Left renal pelvis (tissue), 4 donors: Measurements from ENCODE around the gene GUCY1A1. TPM values are rescaled to one million over a fixed set of nuclear protein-coding genes. Genes with fewer than 3 reads are reported as not detected.

Source experiments
- DNase-seq, 4 donors: peaks; one replicate each; pipeline ENCODE4 v3.0.0-alpha.2; 2013; ENCODE audit warnings: low read depth in 4 of 4, low spot score in 3 of 4
- polyA plus RNA-seq, 4 donors: library from polyadenylated mRNA; unstranded; fragments of 120-200 nt; gene quantifications; one replicate each; pipeline ENCODE4 v1.2.1, GENCODE V29; 2013; ENCODE audit not compliant: insufficient read length in 4 of 4

The GUCY1A1 gene
- polyA plus RNA-seq, 4 donors: 8.4 to 102 (median 75.9) TPM

GRCh38 chr4:155690044-155690837 lies 23.6 kb downstream of the GUCY1A1 start:
- no peak for DNase-seq

GRCh38 chr4:155692361-155692760 lies 25.7 kb downstream of the GUCY1A1 start:
- no peak for DNase-seq

DNA sequence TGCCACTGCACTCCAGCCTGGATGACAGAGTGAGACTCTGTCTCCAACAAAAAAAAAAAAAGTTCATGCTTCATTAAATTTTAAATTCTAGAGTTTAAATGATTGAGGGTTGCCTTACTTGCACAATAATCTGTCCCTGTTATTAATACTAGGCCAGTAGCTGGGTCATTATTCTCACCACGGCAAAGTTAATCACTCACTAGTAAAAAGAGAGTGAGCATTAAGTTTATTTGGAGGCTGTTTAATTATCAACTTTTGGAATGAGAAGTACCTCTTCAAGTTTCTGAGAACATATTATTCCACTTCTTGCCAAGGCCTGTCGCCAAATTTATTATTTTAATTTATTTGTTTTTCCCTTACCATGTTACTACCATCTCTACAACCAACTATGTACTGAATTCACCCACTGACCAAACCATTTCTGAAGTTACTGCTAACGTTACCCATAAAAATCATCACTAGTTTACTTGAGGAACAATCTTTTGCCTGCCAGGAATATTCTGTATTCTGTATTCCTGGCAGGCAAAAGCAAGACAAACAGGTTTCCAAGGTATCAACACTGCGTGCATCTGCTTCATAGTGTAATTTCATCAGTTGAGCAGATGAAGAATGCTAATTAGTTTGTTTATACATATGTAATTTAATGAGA lies 26.5 kb downstream of the GUCY1A1 start:
- DNase-seq: no peak

DNA sequence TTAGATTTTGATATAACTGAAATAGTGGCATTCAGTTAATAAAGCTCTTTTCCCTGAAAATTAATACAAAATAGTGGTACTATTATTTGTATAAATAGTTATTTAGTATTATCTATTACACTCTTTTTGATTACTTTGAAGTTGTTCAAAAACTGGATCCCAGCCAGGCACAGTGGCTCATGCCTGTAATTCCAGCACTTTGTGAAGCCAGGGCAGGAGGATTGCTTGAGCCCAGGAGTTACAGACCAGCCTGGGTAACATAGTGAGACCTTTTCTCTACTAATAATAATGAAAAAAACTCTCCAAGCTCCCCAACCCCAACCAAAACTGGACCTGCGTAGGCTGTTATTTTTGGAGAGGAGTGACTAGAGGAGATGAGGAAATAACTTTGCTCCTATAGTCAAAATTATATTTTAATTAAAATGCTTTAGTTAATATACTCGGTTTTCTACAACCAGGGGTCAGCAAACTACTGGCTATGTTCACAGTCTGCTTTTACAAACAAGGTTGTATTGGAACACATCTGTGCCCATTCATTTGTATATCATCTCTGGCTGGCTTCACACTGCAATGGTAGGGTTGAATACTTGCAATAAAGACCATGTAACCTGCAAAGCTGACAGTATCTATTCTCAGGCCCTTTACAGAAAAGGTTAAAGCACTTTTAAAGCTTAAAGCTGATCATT lies 27.6 kb downstream of the GUCY1A1 start:
- DNase-seq: no peak

DNA sequence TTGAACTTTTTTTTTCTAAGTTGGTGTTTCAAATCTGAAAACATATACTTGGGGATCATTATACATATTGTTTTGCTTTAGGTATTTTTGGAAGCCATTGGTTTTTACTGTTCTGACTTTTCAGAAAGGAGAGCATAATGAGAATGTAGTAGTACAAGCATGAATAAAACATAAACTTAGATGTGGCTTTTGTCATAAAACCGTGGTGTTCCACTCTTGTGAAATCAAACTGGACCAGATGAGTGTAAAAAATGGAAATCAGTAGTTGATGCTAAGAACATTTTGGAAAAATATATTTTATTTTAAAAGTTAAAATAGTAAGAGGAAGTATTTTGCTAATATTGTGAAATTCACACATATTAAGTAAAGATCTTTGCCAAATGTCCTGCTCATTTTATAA lies 29.6 kb downstream of the GUCY1A1 start:
- no peak for DNase-seq

DNA sequence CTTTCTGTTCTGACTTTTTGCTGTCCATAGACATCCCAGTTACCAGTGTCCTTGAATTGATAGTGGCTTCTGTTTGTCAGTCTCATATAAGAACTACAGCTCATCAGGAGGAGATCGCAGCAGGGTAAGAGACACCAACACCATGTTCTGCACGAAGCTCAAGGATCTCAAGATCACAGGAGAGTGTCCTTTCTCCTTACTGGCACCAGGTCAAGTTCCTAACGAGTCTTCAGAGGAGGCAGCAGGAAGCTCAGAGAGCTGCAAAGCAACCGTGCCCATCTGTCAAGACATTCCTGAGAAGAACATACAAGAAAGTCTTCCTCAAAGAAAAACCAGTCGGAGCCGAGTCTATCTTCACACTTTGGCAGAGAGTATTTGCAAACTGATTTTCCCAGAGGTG lies 30.1 kb downstream of the GUCY1A1 start:
- DNase-seq: no peak

GRCh38 chr4:155701827-155702226 lies 35.2 kb downstream of the GUCY1A1 start:
- DNase-seq: no peak

GRCh38 chr4:155703486-155704247 lies 37.0 kb downstream of the GUCY1A1 start:
- DNase-seq: no peak

DNA sequence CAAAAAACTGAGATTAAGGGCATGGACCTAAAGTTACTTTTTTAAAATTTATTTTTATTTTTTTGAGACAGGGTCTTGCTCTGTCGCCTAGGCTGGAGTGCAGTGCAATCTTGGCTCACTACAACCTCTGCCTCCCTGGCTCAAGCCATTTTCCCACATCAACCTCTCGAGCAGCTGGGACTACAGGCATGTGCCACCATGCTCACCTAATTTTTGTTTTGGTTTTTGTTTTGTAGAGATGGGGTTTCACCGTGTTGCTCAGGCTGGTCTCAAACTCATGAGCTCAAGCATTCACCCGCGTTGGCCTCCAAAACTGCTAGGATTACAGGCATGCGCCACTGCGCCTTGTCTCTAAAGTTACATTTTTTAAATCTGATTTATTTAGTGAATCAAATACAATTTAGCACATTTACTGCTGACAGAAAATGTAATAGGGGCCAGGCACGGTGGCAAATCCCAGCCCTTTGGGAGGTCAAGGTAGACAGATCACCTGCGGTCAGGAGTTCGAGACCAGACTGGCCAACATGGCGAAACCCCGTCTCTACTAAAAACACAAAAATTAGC lies 38.3 kb downstream of the GUCY1A1 start:
- DNase-seq: no peak

- DNase-seq: peak; percentile 32 to 47 (median 44)
Observed at GRCh38 chr4:155705664-155706063, 39.0 kb downstream of the GUCY1A1 start.

- DNase-seq: no peak
Observed at GRCh38 chr4:155706147-155706546, 39.5 kb downstream of the GUCY1A1 start.

DNA sequence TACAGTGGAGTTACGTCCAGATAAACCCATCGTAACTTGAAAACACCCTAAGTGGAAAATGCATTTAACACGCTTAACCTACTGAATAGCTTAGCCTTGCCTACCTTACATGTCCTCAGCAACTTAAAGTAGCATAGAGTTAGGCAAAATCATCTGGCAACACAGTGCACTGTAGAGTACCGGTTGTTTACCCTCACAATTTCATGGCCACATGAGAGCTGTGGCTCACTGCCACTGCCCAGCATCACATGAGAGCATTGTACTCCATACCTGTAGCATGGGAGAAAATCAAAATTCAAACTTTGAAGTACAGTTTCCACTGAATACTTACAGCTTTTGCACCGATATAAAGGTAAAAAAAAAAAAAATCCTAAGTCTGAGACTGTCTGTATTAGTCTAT lies 40.6 kb downstream of the GUCY1A1 start:
- DNase-seq: no peak

DNA sequence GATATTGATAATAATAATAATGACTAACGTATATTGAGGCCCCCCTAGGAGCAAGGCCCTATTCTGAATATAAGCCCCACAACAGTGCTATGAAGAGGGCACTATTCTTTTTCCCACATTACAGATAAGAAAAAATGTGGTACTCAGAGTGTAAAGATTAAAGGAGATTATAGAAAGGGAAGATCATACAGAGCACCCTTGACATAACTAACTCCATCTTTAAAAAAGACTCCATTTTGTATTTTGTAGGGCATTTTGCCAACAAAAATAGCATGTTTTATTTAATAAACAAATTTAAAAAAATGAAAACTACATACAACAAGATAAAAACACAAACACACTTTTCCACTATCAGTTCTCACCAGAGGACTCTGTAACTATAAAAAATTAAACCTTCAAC lies 42.1 kb downstream of the GUCY1A1 start:
- no peak for DNase-seq

- no peak for DNase-seq
Observed at GRCh38 chr4:155709918-155710317, 43.3 kb downstream of the GUCY1A1 start.

DNA sequence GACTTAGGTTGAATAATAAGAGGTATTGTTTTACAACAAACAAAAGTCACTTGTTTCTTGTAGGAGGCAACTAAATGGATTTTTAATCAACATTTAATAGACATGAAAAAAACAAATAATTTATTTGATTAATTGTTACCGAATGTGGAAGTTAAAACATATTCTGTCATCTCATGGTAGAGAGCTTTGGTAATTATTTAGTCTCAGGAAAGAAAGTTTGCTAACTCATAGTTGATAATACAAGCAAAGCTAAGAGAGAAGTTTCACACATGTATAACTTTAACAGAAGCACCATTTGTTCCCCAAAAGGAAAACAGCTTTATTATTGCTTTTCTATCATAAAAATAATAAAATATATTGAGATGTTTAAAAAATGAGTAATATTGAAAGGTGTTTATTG lies 44.9 kb downstream of the GUCY1A1 start:
- no peak for DNase-seq

DNA sequence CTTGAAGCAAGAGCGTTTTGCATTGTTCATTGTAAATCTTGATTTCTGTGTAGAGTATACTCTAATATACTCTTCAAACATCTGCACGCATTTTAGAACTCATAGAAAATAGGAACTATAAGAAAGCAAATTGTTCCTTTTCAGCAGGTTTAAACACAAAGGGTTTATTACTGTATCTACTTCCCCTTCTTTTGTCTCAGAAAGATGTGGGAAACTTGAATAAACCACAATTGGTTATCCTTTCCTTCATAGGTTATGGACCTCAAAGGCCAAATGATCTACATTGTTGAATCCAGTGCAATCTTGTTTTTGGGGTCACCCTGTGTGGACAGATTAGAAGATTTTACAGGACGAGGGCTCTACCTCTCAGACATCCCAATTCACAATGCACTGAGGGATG lies 46.2 kb downstream of the GUCY1A1 start:
- DNase-seq: no peak

DNA sequence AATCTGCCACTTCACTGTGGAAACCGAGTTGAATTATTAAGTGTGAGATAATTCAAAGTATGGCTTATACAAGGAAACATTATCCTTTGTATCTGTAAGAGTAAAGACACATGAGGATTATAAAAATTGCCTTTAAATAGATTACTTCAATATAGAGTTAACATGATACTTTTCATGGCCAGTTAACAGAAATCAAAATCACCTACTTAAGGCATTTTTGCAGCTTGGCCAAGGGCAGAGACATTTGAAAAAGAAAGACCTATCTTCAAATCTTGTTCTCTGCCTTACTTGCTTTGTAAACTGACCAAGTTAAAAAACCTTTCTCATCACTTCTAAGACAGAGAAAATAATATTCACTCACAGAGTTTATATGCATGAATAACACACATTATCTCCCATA lies 47.3 kb downstream of the GUCY1A1 start:
- DNase-seq: no peak

DNA sequence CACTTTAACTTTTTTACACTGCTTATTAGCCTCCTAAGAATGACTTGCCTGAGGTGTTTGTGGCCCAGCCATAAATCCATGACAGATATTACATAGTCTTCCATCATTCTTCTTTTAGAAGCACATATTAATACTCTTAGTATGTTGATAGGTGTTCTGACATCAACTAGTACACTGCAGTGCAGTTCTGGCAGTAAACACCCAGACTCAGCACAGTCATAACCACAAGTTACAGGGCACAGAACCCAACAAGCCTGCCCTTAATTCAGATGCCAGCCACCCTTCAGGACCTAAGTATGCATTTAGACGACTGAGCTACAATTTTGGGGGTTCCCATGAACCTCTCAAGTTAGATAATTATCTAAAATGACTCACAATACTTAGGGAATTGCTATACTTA lies 55.7 kb downstream of the GUCY1A1 start:
- no peak for DNase-seq

DNA sequence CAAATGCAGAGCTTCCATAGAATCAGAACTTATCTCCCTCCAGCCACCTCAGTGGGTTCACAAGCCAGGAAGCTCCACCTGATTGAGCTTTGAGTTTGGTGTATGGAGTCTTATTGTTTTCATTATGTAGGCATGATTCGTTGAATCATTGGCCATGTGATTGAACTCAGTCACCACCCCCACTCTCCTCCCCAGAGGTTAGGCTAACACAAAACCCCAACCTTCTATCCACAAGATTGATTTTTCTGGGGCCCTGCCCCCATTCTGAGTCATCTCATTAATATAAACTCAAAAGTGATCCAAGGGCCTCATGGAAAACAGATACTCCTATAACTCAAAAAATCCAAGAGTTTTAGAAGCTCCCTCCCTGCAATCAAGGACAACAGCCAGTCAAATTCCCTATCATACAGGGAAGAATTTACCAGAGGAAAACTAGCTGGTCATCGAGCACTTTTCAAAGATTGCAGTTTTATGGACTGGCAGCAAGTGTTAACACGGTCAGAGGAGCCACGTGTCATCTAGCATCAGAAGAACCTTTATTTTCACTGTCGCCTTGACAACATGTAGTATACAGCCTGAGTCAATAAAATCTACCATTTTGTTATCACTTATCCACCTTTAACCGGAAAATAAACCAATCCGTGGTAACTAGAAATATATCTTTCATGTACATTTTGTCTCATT lies 56.3 kb downstream of the GUCY1A1 start:
- no peak for DNase-seq

DNA sequence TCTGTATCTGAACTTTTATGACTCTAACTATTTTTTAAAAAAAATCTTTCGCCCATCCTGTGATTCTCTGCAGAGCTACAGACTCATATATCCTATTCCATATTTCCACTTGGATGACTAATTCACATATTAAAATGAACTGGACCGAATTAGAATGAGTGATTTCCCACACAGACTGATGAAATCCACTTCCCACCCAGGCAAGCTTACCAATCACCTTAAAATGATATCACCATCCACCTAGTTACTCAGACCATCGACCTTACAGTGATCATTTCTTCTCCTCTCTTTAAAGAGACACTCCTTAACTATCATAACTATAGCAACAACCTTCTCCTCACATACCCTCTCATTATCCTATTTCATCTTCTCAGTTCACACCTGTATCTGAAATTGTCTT lies 58.1 kb downstream of the GUCY1A1 start:
- no peak for DNase-seq
